IMR-90 (cell line): ENCODE data around the gene FAM89B. TPM values are rescaled to one million over a fixed set of nuclear protein-coding genes. Genes with fewer than 3 reads are reported as not detected.

Experiments
- ATAC-seq: fragments of 200-7000 bp; cut with Tn5 transposase; 2 replicates; pipeline ENCODE4 v1.9.1; 2020; ENCODE audit warnings: low read depth, mild to moderate bottlenecking, moderate library complexity
- BruUV-seq: library from RNA; stranded (reverse); fragments of 400-500 nt; replicated peaks from 2 replicates; lab custom pipeline; 2021; lab: Mats Ljungman, UMichigan
- CTCF ChIA-PET: fragments of 300-600 bp; formaldehyde crosslinking; extraction: SDS; loops from one replicate; lab custom pipeline; 2021; ENCODE audit warnings: antibody characterized with exemption; lab: Yijun Ruan, JAX
- POLR2A ChIA-PET: fragments of 300-600 bp; sonication (Branson Sonifier 250); formaldehyde crosslinking; loops from one replicate; lab custom pipeline; 2022; ENCODE audit warnings: antibody characterized with exemption; ENCODE audit not compliant: unreplicated experiment; lab: Charles Lee
- DNase-seq: peaks from one replicate; pipeline ENCODE4 v3.0.0; 2013
- H2AFZ ChIP-seq: replicated peaks from 2 replicates; pipeline ENCODE3; 2013; ENCODE audit warnings: low read length, mild to moderate bottlenecking; ENCODE audit not compliant: poor library complexity
- H2AK5ac ChIP-seq: 2 replicates; pipeline ENCODE4 v1.6.1; 2013; ENCODE audit warnings: low read depth, low read length, inconsistent platforms
- H2AK9ac ChIP-seq: replicated peaks from 2 replicates; pipeline ENCODE3; 2013; ENCODE audit warnings: mild to moderate bottlenecking, low read depth, low read length, moderate library complexity; ENCODE audit not compliant: poor library complexity
- H2BK120ac ChIP-seq: 2 replicates; pipeline ENCODE4 v1.6.1; 2013; ENCODE audit warnings: low read depth, low read length, inconsistent platforms
- H2BK15ac ChIP-seq: 3 replicates; pipeline ENCODE4 v1.6.1; 2013; ENCODE audit warnings: low read depth, low read length, inconsistent platforms
- H2BK20ac ChIP-seq: 2 replicates; pipeline ENCODE4 v1.6.1; 2013; ENCODE audit warnings: low read depth, mild to moderate bottlenecking, inconsistent platforms, low read length, moderate library complexity
- H2BK5ac ChIP-seq: 2 replicates; pipeline ENCODE4 v1.6.1; 2013; ENCODE audit warnings: mild to moderate bottlenecking, low read depth, low read length, inconsistent platforms; ENCODE audit not compliant: poor library complexity, severe bottlenecking
- H3K14ac ChIP-seq: replicated peaks from 2 replicates; pipeline ENCODE4 v1.6.1; 2013; ENCODE audit warnings: low read depth, low read length, inconsistent platforms
- H3K18ac ChIP-seq: 2 replicates; pipeline ENCODE4 v1.6.1; 2013; ENCODE audit warnings: low read depth, low read length, control low read depth
- H3K23ac ChIP-seq: 2 replicates; pipeline ENCODE4 v1.6.1; 2013; ENCODE audit warnings: low read depth, low read length, inconsistent platforms
- H3K27ac ChIP-seq: 2 replicates; pipeline ENCODE4 v1.5.1; 2013; ENCODE audit warnings: mild to moderate bottlenecking, control low read depth, low read length; ENCODE audit not compliant: insufficient read depth
- H3K27me3 ChIP-seq: 2 replicates; pipeline ENCODE4 v1.6.1; 2013; ENCODE audit warnings: low read length; ENCODE audit not compliant: control insufficient read depth, insufficient read depth
- H3K36me3 ChIP-seq: 2 replicates; pipeline ENCODE4 v1.6.1; 2013; ENCODE audit warnings: low read length, mixed read lengths; ENCODE audit not compliant: control insufficient read depth, insufficient read depth
- H3K4ac ChIP-seq: 2 replicates; pipeline ENCODE4 v1.6.1; 2013; ENCODE audit warnings: low read depth, low read length, inconsistent platforms
- H3K4me1 ChIP-seq: 2 replicates; pipeline ENCODE4 v1.6.1; 2013; ENCODE audit warnings: low read length, mixed read lengths; ENCODE audit not compliant: control insufficient read depth, insufficient read depth
- H3K4me2 ChIP-seq: 2 replicates; pipeline ENCODE4 v1.6.1; 2013; ENCODE audit warnings: low read depth, mild to moderate bottlenecking, control low read depth, low read length, moderate library complexity
- H3K4me3 ChIP-seq: 2 replicates; pipeline ENCODE4 v1.5.1; 2013; ENCODE audit warnings: low read depth, mild to moderate bottlenecking, control low read depth, low read length, moderate library complexity; ENCODE audit not compliant: insufficient read depth
- H3K56ac ChIP-seq: 2 replicates; pipeline ENCODE4 v1.6.1; 2013; ENCODE audit warnings: low read length, inconsistent platforms; ENCODE audit not compliant: insufficient read depth; ENCODE audit errors: extremely low read depth
- H3K79me1 ChIP-seq, 2 experiments: 2 replicates each; pipeline ENCODE4 v1.6.1; 2013; ENCODE audit warnings: low read length in 2 of 2, inconsistent platforms in 1 of 2, low read depth in 1 of 2
- H3K9ac ChIP-seq: 2 replicates; pipeline ENCODE4 v1.6.1; 2013; ENCODE audit warnings: low read depth, low read length, control low read depth
- H3K9me1 ChIP-seq: 2 replicates; pipeline ENCODE4 v1.6.1; 2013; ENCODE audit warnings: low read length, inconsistent platforms; ENCODE audit not compliant: insufficient read depth
- H3K9me3 ChIP-seq: 2 replicates; pipeline ENCODE4 v1.6.1; 2013; ENCODE audit warnings: low read length; ENCODE audit not compliant: control insufficient read depth, insufficient read depth
- H4K20me1 ChIP-seq: 2 replicates; pipeline ENCODE4 v1.6.1; 2013; ENCODE audit warnings: low read length, inconsistent platforms; ENCODE audit not compliant: insufficient read depth
- H4K5ac ChIP-seq: 2 replicates; pipeline ENCODE4 v1.6.1; 2013; ENCODE audit warnings: mild to moderate bottlenecking, low read depth, low read length, control low read depth
- H4K8ac ChIP-seq, 2 experiments: 2 replicates each; pipeline ENCODE4 v1.6.1; 2013; ENCODE audit warnings: low read depth in 2 of 2, low read length in 2 of 2, control low read depth in 1 of 2, inconsistent platforms in 1 of 2
- H4K91ac ChIP-seq: 2 replicates; pipeline ENCODE4 v1.6.1; 2013; ENCODE audit warnings: low read depth, low read length, inconsistent platforms; ENCODE audit not compliant: insufficient read depth
- BHLHE40 ChIP-seq: fragments of 150-350 bp; IDR thresholded peaks from 2 replicates; pipeline ENCODE4 v1.6.1; 2016; ENCODE audit warnings: mild to moderate bottlenecking, low read depth, low read length
- CTCF ChIP-seq: conservative IDR thresholded peaks from 2 replicates; pipeline ENCODE4 v1.5.1; 2012; ENCODE audit warnings: mild to moderate bottlenecking, low read depth, low read length, improper control_type of control experiment
- FOS ChIP-seq: fragments of 150-350 bp; IDR thresholded peaks from 2 replicates; pipeline ENCODE4 v1.6.1; 2016; ENCODE audit warnings: low read depth, low read length
- MAFK ChIP-seq: IDR thresholded peaks from 2 replicates; pipeline ENCODE4 v1.6.1; 2012; ENCODE audit warnings: low read depth, low read length, improper control_type of control experiment
- MXI1 ChIP-seq: IDR thresholded peaks from 2 replicates; pipeline ENCODE4 v1.6.1; 2012; ENCODE audit warnings: low read depth, mild to moderate bottlenecking, low read length, moderate library complexity, borderline replicate concordance
- NFE2L2 ChIP-seq: fragments of 150-350 bp; IDR thresholded peaks from 2 replicates; pipeline ENCODE4 v1.6.1; 2016; ENCODE audit warnings: low read depth, mild to moderate bottlenecking, low read length
- RAD21 ChIP-seq: IDR thresholded peaks from 2 replicates; pipeline ENCODE4 v1.6.1; 2012; ENCODE audit warnings: low read length, improper control_type of control experiment
- RCOR1 ChIP-seq: IDR thresholded peaks from 2 replicates; pipeline ENCODE4 v1.6.1; 2012; ENCODE audit warnings: mild to moderate bottlenecking, low read length, improper control_type of control experiment; ENCODE audit not compliant: insufficient replicate concordance
- RFX5 ChIP-seq: IDR thresholded peaks from 2 replicates; pipeline ENCODE4 v1.8.0; 2012; ENCODE audit warnings: low read depth, mild to moderate bottlenecking, low read length, moderate library complexity
- SMC3 ChIP-seq: fragments of 150-350 bp; IDR thresholded peaks from 2 replicates; pipeline ENCODE4 v1.6.1; 2016; ENCODE audit warnings: low read depth, mild to moderate bottlenecking, antibody characterized with exemption, low read length, moderate library complexity
- USF2 ChIP-seq: fragments of 150-350 bp; IDR thresholded peaks from 2 replicates; pipeline ENCODE4 v1.6.1; 2017; ENCODE audit warnings: mild to moderate bottlenecking, antibody characterized with exemption, low read length, low read depth
- WGBS, 2 experiments: methylation state at CpG; one replicate each; pipeline versions ENCODE4 v1.1.5 to v1.1.7; 2013; ENCODE audit warnings: missing lambda C conversion rate in 2 of 2; ENCODE audit not compliant: insufficient read length in 1 of 2; ENCODE audit errors: extremely low coverage in 2 of 2; 5-methylcytosine and 5-hydroxymethylcytosine counted together
- dilution Hi-C: fragments of 300-500 bp; cut with HindIII; formaldehyde crosslinking; loops from one replicate; pipeline ENCODE4 v1.14.3; 2018; ENCODE audit warnings: low sequenced_read_pairs; ENCODE audit not compliant: unreplicated experiment
- in situ Hi-C: fragments of 300-500 bp; cut with MboI; formaldehyde crosslinking; loops from 3 replicates; pipeline ENCODE4 v1.14.3; 2019; ENCODE audit warnings: low sequenced_read_pairs, inconsistent platforms, mixed read lengths
- intact Hi-C: fragments of 100-400 bp; cut with micrococcal nuclease; formaldehyde crosslinking; loops from 2 replicates; pipeline ENCODE4 v1.10.0; 2022
- polyA plus RNA-seq, 3 experiments: library from polyadenylated mRNA; depleted of rRNA; stranded (reverse); fragments of >200 nt; gene quantifications; 2 replicates each; pipeline ENCODE4 v1.2.3, GENCODE V29; 2012; ENCODE audit warnings: low replicate concordance in 1 of 3
- total RNA-seq: library from RNA; depleted of rRNA; stranded (reverse); fragments of >200 nt; gene quantifications from 2 replicates; pipeline ENCODE4 v1.2.3, GENCODE V29; 2012
- TF ChIP-seq, protein P1 (sequence below): fragments of 150-350 bp; IDR thresholded peaks from 2 replicates; pipeline ENCODE4 v1.6.1; 2016; ENCODE audit warnings: low read depth, mild to moderate bottlenecking, low read length, moderate library complexity, borderline replicate concordance

FAM89B gene
- total and polyA plus RNA-seq, 2 of the 4 experiments (the other 2 are of a cell fraction) = 12.0 to 65.5 TPM

DNA sequence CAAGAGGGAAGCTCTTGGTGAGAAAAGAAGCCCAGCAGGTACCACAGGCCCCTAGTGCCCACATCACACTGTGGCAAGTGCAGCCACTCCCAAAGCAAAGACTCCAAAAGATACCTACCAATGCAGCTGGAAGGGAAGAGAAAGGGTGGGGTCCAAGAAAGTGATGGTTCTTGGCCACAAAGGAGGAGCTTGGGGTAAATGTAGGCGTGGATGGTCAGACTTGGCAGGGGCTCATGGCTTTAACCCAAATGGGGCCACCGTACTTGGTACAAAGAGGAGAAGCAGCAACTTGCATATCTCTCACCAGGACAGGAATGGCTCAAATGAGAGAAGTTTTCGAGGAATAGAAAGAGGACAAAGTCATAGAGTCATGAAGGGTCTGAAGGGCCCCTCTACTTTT, 36.9 kb downstream of the FAM89B start:
- no peak overlapping the region for H2BK120ac ChIP-seq
- no peak overlapping the region for H4K8ac ChIP-seq
- POLR2A ChIA-PET = interaction anchor here (0.6 kb wide), 1 partner anchor 187 kb away, joined by 3 read pairs; the partner anchor contains the start of gene NEAT1
- no peak overlapping the region for H3K4ac ChIP-seq
- no peak overlapping the region for H4K5ac ChIP-seq
- H3K27me3 ChIP-seq = no peaks in the 10 kb centered on the region
- H2BK15ac ChIP-seq = no peak overlapping the region
- H3K36me3 ChIP-seq = peaks cover 30% of the 10 kb centered on the region
- dilution Hi-C loops (no loop called here), intact Hi-C loops (loop anchor here (5.0 kb wide), 1 partner anchor 37 kb away; the partner anchor contains the start of genes FAM89B and ZNRD2), in situ Hi-C loops (no loop called here)
- no peak overlapping the region for H3K9ac ChIP-seq
- H2AK9ac ChIP-seq = no peak overlapping the region
- H2AK5ac ChIP-seq = no peak overlapping the region
- H3K56ac ChIP-seq = no peak overlapping the region
- H3K4me3 ChIP-seq = no peak overlapping the region
- no peak overlapping the region for H2AFZ ChIP-seq
- no peak overlapping the region for H4K91ac ChIP-seq
- ATAC-seq = no peak
- peaks cover 13 to 74% of the 10 kb centered on the region in 2 experiments for H3K79me1 ChIP-seq
- H3K9me3 ChIP-seq = no peaks in the 10 kb centered on the region
- TF ChIP-seq RCOR1 = no peak
- no peak for TF ChIP-seq CTCF
- no peak for TF ChIP-seq USF2
- no peak for TF ChIP-seq NFE2L2
- no peak for TF ChIP-seq RAD21
- TF ChIP-seq MAFK = no peak
- TF ChIP-seq BHLHE40 = no peak
- no peak for TF ChIP-seq SMC3
- no peak for TF ChIP-seq MXI1
- TF ChIP-seq, protein P1, sequence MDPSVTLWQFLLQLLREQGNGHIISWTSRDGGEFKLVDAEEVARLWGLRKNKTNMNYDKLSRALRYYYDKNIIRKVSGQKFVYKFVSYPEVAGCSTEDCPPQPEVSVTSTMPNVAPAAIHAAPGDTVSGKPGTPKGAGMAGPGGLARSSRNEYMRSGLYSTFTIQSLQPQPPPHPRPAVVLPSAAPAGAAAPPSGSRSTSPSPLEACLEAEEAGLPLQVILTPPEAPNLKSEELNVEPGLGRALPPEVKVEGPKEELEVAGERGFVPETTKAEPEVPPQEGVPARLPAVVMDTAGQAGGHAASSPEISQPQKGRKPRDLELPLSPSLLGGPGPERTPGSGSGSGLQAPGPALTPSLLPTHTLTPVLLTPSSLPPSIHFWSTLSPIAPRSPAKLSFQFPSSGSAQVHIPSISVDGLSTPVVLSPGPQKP = no peak
- no peak for TF ChIP-seq FOS
- no peak for TF ChIP-seq RFX5
- WGBS, 2 experiments = no CpG with 5 or more reads among the region's 3 CpGs
- peaks cover 21% of the 10 kb centered on the region for H3K4me1 ChIP-seq
- DNase-seq = no peak
- H3K9me1 ChIP-seq = 0 out of 2 replicates have a peak, but pooled peaks cover 14% of the 10 kb centered on the region
- H3K27ac ChIP-seq = no peak overlapping the region
- H2BK20ac ChIP-seq = no peak overlapping the region
- no peak overlapping the region for H3K18ac ChIP-seq
- no peak overlapping the region for H2BK5ac ChIP-seq
- BruUV-seq = no TSS peak
- no peak overlapping the region for H3K23ac ChIP-seq
- no peak overlapping the region for H3K4me2 ChIP-seq
- CTCF ChIA-PET = no interaction called here
- H4K20me1 ChIP-seq = peaks cover 41% of the 10 kb centered on the region
- H3K14ac ChIP-seq = no peak overlapping the region
